ENCODE data around the gene BBS1.

- TF ChIP-seq, protein P1, sequence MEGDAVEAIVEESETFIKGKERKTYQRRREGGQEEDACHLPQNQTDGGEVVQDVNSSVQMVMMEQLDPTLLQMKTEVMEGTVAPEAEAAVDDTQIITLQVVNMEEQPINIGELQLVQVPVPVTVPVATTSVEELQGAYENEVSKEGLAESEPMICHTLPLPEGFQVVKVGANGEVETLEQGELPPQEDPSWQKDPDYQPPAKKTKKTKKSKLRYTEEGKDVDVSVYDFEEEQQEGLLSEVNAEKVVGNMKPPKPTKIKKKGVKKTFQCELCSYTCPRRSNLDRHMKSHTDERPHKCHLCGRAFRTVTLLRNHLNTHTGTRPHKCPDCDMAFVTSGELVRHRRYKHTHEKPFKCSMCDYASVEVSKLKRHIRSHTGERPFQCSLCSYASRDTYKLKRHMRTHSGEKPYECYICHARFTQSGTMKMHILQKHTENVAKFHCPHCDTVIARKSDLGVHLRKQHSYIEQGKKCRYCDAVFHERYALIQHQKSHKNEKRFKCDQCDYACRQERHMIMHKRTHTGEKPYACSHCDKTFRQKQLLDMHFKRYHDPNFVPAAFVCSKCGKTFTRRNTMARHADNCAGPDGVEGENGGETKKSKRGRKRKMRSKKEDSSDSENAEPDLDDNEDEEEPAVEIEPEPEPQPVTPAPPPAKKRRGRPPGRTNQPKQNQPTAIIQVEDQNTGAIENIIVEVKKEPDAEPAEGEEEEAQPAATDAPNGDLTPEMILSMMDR (IDR thresholded peaks at IDR 0.05): no peak
- TF ChIP-seq POLR2AphosphoS5 (IDR thresholded peaks at IDR 0.05) (no peak), POLR2A (IDR thresholded peaks at IDR 0.05) (no peak)
Observed at GRCh38 chr11:66510990-66511339, 530 bp downstream of the BBS1 start.
